Stimulated activated CD8-positive, alpha-beta memory T cell treated with anti-CD3 and anti-CD28 coated beads, Interleukin-12 subunit alpha, Interleukin-12 subunit beta, amount 100 ng/mL, for 4 hours (primary cell): ENCODE data around the gene ANXA8.
"Not testable (repeated sequence)": the region's sequence is repeated elsewhere in the genome, so short reads cannot be mapped to it uniquely, and the experiment has no call there.

Experiments
- DNase-seq: peaks from one replicate; pipeline ENCODE4 v3.0.0-alpha.2; 2020; ENCODE audit warnings: low read depth

The ANXA8 gene

GRCh38 chr10:47483923-47484322, at the start of gene ANXA8:
Gene ANXA8 (minus strand): TSS chr10:47484115. CDS start chr10:47483933, 182 bp downstream.
- not testable (repeated sequence) for DNase-seq

- DNase-seq = not testable (repeated sequence)
These were observed 39.6 kb upstream of the ANXA8 start, which contains the start of gene AGAP9 for GRCh38 chr10:47523475-47523874. Gene AGAP9 (minus strand): TSS chr10:47523638. CDS start chr10:47523526, 112 bp downstream.

- DNase-seq = not testable (repeated sequence)
These were observed 18.4 kb upstream of the ANXA8 start for GRCh38 chr10:47502313-47502712.

GRCh38 chr10:47494226-47494625, 10.3 kb upstream of the ANXA8 start:
- DNase-seq = not testable (repeated sequence)

- not testable (repeated sequence) for DNase-seq
These were observed 7.7 kb upstream of the ANXA8 start, which contains the start of gene FAM25G for GRCh38 chr10:47491600-47491999. Gene FAM25G (minus strand): TSS chr10:47491700. CDS start chr10:47491674, 26 bp downstream.

- not testable (repeated sequence) for DNase-seq
These were observed 5.7 kb upstream of the ANXA8 start for GRCh38 chr10:47489630-47490029.

GRCh38 chr10:47485943-47486342, 2.0 kb upstream of the ANXA8 start:
- not testable (repeated sequence) for DNase-seq

GRCh38 chr10:47484786-47485185, 871 bp upstream of the ANXA8 start:
- DNase-seq = not testable (repeated sequence)

- DNase-seq = not testable (repeated sequence)
These were observed 1.5 kb downstream of the ANXA8 start for GRCh38 chr10:47482367-47482766.

GRCh38 chr10:47481768-47482181, 2.1 kb downstream of the ANXA8 start:
- DNase-seq = not testable (repeated sequence)

GRCh38 chr10:47481182-47481766, 2.6 kb downstream of the ANXA8 start:
- DNase-seq = not testable (repeated sequence)

GRCh38 chr10:47480133-47480532, 3.8 kb downstream of the ANXA8 start:
- DNase-seq = not testable (repeated sequence)

GRCh38 chr10:47478114-47478513, 5.8 kb downstream of the ANXA8 start:
- not testable (repeated sequence) for DNase-seq

GRCh38 chr10:47477078-47477477, 6.8 kb downstream of the ANXA8 start:
- not testable (repeated sequence) for DNase-seq

GRCh38 chr10:47475101-47475500, 8.8 kb downstream of the ANXA8 start:
- not testable (repeated sequence) for DNase-seq

- not testable (repeated sequence) for DNase-seq
These were observed 10.4 kb downstream of the ANXA8 start for GRCh38 chr10:47473516-47473915.

- not testable (repeated sequence) for DNase-seq
These were observed 11.3 kb downstream of the ANXA8 start for GRCh38 chr10:47472647-47473046.

GRCh38 chr10:47472072-47472471, 11.8 kb downstream of the ANXA8 start:
- DNase-seq = not testable (repeated sequence)

- DNase-seq = not testable (repeated sequence)
These were observed 15.0 kb downstream of the ANXA8 start for GRCh38 chr10:47468731-47469528.

- DNase-seq = not testable (repeated sequence)
These were observed 16.0 kb downstream of the ANXA8 start for GRCh38 chr10:47467957-47468356.

- DNase-seq = not testable (repeated sequence)
These were observed 16.5 kb downstream of the ANXA8 start for GRCh38 chr10:47467458-47467857.

GRCh38 chr10:47465216-47465917, 18.5 kb downstream of the ANXA8 start:
- DNase-seq = not testable (repeated sequence)
